ENCODE results near the gene IGFLR1.

The IGFLR1 gene

GRCh38 chr19:35741203-35741515 is 1.1 kb downstream of the IGFLR1 start:
- Histone ChIP-seq H3K4me3 (ENCODE audit: low read depth, low read length, poor library complexity, severe bottlenecking) (peak overlapping the region; percentile 71), H3K27ac (ENCODE audit: low read depth, low read length, poor library complexity, severe bottlenecking) (peak overlapping the region; percentile 86), H3K9me3 (ENCODE audit: low read length) (no peaks in the 10 kb centered on the region), H3K27me3 (ENCODE audit: insufficient read depth, low read length) (no peaks in the 10 kb centered on the region), H4K20me1 (ENCODE audit: insufficient read depth, low read length) (no peaks in the 10 kb centered on the region), H3F3A (ENCODE audit: insufficient read depth, low read length) (no peaks in the 10 kb centered on the region), H3K4me1 (ENCODE audit: insufficient read depth, low read length, severe bottlenecking) (peaks cover 51% of the 10 kb centered on the region), H3K9me2 (ENCODE audit: low read depth, low read length) (no peaks in the 10 kb centered on the region), H2AFZ (ENCODE audit: low read length) (no peak overlapping the region), H3K9ac (ENCODE audit: low read length) (peak overlapping the region; percentile 56), H3K36me3 (ENCODE audit: insufficient read depth, low read length) (peaks cover 29% of the 10 kb centered on the region), H3K79me2 (ENCODE audit: insufficient read depth, low read length) (no peaks in the 10 kb centered on the region), H3K4me2 (ENCODE audit: low read length) (peak overlapping the region; percentile 98)
- no peak for TF ChIP-seq EZH2 (IDR thresholded peaks at IDR 0.05; ENCODE audit: borderline replicate concordance, low read length)
- TF ChIP-seq CTCF (IDR thresholded peaks at IDR 0.05; ENCODE audit: low read length), result peak; percentile 34; the same call in 1 of the 2 replicates

- Histone ChIP-seq H3K4me3 (ENCODE audit: low read depth, low read length, poor library complexity, severe bottlenecking) (peak overlapping the region; percentile 71), H4K20me1 (ENCODE audit: insufficient read depth, low read length) (no peaks in the 10 kb centered on the region), H3K4me1 (ENCODE audit: insufficient read depth, low read length, severe bottlenecking) (peaks cover 46% of the 10 kb centered on the region), H3K27me3 (ENCODE audit: insufficient read depth, low read length) (no peaks in the 10 kb centered on the region), H3K79me2 (ENCODE audit: insufficient read depth, low read length) (no peaks in the 10 kb centered on the region), H3K9ac (ENCODE audit: low read length) (peak overlapping the region; percentile 72), H3F3A (ENCODE audit: insufficient read depth, low read length) (no peaks in the 10 kb centered on the region), H2AFZ (ENCODE audit: low read length) (no peak overlapping the region), H3K9me3 (ENCODE audit: low read length) (no peaks in the 10 kb centered on the region), H3K27ac (ENCODE audit: low read depth, low read length, poor library complexity, severe bottlenecking) (peak overlapping the region; percentile 86), H3K36me3 (ENCODE audit: insufficient read depth, low read length) (peaks cover 31% of the 10 kb centered on the region), H3K9me2 (ENCODE audit: low read depth, low read length) (no peaks in the 10 kb centered on the region), H3K4me2 (ENCODE audit: low read length) (peak overlapping the region; percentile 98)
- TF ChIP-seq CTCF (IDR thresholded peaks at IDR 0.05; ENCODE audit: low read length) (no peak; the same call in none of the 2 replicates), EZH2 (IDR thresholded peaks at IDR 0.05; ENCODE audit: borderline replicate concordance, low read length) (no peak)
These were observed 1.6 kb downstream of the IGFLR1 start for GRCh38 chr19:35740423-35741202.

DNA sequence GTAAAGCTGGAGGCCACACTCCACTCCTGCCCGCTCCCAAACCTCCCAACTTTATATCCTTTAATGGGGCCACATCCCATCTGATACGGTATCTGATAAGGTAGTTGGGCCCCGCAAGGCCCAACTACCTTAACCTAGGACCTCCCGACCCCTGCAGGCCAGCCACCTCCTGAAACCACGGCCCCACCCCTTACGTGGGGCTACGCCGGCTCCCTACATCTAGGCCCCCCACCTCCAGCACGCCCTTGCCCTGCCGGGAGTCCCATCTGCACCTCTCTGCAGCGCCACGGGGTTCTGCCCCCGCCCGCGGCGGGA is 2.2 kb downstream of the IGFLR1 start:
- TF ChIP-seq CTCF (IDR thresholded peaks at IDR 0.05; ENCODE audit: low read length) (no peak), EZH2 (IDR thresholded peaks at IDR 0.05; ENCODE audit: borderline replicate concordance, low read length) (no peak)
- H2AFZ ChIP-seq (ENCODE audit: low read length), result no peak overlapping the region
- H3K9ac ChIP-seq (ENCODE audit: low read length), result peak overlapping the region; percentile 72
- H3K27me3 ChIP-seq (ENCODE audit: insufficient read depth, low read length), result no peaks in the 10 kb centered on the region
- H3K27ac ChIP-seq (ENCODE audit: low read depth, low read length, poor library complexity, severe bottlenecking), result no peak overlapping the region
- H3K4me3 ChIP-seq (ENCODE audit: low read depth, low read length, poor library complexity, severe bottlenecking), result peak overlapping the region; percentile 71
- peak overlapping the region; percentile 98 for H3K4me2 ChIP-seq (ENCODE audit: low read length)
- H3K9me3 ChIP-seq (ENCODE audit: low read length), result no peaks in the 10 kb centered on the region
- H3K36me3 ChIP-seq (ENCODE audit: insufficient read depth, low read length), result peaks cover 37% of the 10 kb centered on the region
- H3K4me1 ChIP-seq (ENCODE audit: insufficient read depth, low read length, severe bottlenecking), result peaks cover 46% of the 10 kb centered on the region
- H3K9me2 ChIP-seq (ENCODE audit: low read depth, low read length), result no peaks in the 10 kb centered on the region
- H3F3A ChIP-seq (ENCODE audit: insufficient read depth, low read length), result no peaks in the 10 kb centered on the region
- H4K20me1 ChIP-seq (ENCODE audit: insufficient read depth, low read length), result no peaks in the 10 kb centered on the region
- no peaks in the 10 kb centered on the region for H3K79me2 ChIP-seq (ENCODE audit: insufficient read depth, low read length)

Data from OCI-LY1 (cell line).